ENCODE data around the gene CHN2. TPM values are rescaled to one million over a fixed set of nuclear protein-coding genes. Genes with fewer than 3 reads are reported as not detected.

Gene CHN2
- total RNA-seq, 1 experiment from 2014 or later: 5.0 TPM

- TF ChIP-seq, protein P1, sequence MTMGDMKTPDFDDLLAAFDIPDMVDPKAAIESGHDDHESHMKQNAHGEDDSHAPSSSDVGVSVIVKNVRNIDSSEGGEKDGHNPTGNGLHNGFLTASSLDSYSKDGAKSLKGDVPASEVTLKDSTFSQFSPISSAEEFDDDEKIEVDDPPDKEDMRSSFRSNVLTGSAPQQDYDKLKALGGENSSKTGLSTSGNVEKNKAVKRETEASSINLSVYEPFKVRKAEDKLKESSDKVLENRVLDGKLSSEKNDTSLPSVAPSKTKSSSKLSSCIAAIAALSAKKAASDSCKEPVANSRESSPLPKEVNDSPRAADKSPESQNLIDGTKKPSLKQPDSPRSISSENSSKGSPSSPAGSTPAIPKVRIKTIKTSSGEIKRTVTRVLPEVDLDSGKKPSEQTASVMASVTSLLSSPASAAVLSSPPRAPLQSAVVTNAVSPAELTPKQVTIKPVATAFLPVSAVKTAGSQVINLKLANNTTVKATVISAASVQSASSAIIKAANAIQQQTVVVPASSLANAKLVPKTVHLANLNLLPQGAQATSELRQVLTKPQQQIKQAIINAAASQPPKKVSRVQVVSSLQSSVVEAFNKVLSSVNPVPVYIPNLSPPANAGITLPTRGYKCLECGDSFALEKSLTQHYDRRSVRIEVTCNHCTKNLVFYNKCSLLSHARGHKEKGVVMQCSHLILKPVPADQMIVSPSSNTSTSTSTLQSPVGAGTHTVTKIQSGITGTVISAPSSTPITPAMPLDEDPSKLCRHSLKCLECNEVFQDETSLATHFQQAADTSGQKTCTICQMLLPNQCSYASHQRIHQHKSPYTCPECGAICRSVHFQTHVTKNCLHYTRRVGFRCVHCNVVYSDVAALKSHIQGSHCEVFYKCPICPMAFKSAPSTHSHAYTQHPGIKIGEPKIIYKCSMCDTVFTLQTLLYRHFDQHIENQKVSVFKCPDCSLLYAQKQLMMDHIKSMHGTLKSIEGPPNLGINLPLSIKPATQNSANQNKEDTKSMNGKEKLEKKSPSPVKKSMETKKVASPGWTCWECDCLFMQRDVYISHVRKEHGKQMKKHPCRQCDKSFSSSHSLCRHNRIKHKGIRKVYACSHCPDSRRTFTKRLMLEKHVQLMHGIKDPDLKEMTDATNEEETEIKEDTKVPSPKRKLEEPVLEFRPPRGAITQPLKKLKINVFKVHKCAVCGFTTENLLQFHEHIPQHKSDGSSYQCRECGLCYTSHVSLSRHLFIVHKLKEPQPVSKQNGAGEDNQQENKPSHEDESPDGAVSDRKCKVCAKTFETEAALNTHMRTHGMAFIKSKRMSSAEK (CRISPR knock-in tag; IDR thresholded peaks at IDR 0.05; ENCODE audit: borderline replicate concordance): no peak
These were observed 173.2 kb downstream of the CHN2 start (continued) for GRCh38 chr7:29367784-29368183.

DNA sequence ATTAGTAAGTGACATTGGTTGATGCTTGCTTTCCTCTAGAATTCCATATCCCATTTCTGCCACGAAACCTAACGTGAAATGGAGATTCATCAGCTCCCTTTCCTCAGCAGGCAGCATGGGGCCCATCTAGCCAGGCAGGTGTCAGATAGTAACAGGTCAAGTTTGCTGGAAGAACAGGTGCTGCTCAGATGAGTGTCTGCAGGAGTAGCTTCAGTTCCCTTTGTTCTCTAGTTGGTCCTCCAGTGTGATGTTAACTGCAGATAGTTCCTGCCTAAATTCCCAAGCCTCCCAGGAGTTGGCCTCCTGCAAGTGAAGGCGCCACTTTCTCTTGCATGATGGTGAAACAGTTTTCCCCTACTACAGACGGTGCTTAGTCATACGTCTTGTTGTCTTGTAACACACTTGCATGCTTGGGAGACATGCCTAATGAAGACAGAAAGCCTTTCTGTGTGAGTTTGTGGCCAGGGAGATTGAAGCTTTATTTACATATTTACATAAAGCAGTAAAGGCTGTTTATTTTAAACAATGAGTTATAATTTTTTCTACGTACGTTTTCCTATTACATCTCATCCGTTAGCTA is 175.4 kb downstream of the CHN2 start:
- ChIA-PET POLR2A (no interaction called here), CTCF (no interaction called here)
- Mint-ChIP-seq H3K27me3 (ENCODE audit: low read depth) (no peaks in the 10 kb centered on the region), H3K4me1 (peaks cover 11% of the 10 kb centered on the region), H3K27ac (no peak overlapping the region), H3K4me3 (no peak overlapping the region), H3K36me3 (no peaks in the 10 kb centered on the region), H3K9me3 (no peaks in the 10 kb centered on the region)
- ATAC-seq (no peak; the same call in 1 of the 2 replicates), DNase-seq (ENCODE audit: low spot score) (no peak)
- TF ChIP-seq ZNF423 (CRISPR knock-in tag; IDR thresholded peaks at IDR 0.05): 0 out of 2 replicates have a peak, but pooled peaks have one; percentile 11
- TF ChIP-seq, protein P2, sequence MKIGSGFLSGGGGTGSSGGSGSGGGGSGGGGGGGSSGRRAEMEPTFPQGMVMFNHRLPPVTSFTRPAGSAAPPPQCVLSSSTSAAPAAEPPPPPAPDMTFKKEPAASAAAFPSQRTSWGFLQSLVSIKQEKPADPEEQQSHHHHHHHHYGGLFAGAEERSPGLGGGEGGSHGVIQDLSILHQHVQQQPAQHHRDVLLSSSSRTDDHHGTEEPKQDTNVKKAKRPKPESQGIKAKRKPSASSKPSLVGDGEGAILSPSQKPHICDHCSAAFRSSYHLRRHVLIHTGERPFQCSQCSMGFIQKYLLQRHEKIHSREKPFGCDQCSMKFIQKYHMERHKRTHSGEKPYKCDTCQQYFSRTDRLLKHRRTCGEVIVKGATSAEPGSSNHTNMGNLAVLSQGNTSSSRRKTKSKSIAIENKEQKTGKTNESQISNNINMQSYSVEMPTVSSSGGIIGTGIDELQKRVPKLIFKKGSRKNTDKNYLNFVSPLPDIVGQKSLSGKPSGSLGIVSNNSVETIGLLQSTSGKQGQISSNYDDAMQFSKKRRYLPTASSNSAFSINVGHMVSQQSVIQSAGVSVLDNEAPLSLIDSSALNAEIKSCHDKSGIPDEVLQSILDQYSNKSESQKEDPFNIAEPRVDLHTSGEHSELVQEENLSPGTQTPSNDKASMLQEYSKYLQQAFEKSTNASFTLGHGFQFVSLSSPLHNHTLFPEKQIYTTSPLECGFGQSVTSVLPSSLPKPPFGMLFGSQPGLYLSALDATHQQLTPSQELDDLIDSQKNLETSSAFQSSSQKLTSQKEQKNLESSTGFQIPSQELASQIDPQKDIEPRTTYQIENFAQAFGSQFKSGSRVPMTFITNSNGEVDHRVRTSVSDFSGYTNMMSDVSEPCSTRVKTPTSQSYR (CRISPR knock-in tag; IDR thresholded peaks at IDR 0.05): no peak

- Mint-ChIP-seq H3K4me1 (peaks cover 15% of the 10 kb centered on the region), H3K4me3 (no peak overlapping the region), H3K27me3 (ENCODE audit: low read depth) (no peaks in the 10 kb centered on the region), H3K36me3 (no peaks in the 10 kb centered on the region), H3K27ac (no peak overlapping the region; the same call in 1 of the 2 replicates), H3K9me3 (no peaks in the 10 kb centered on the region)
- TF ChIP-seq, protein P3, sequence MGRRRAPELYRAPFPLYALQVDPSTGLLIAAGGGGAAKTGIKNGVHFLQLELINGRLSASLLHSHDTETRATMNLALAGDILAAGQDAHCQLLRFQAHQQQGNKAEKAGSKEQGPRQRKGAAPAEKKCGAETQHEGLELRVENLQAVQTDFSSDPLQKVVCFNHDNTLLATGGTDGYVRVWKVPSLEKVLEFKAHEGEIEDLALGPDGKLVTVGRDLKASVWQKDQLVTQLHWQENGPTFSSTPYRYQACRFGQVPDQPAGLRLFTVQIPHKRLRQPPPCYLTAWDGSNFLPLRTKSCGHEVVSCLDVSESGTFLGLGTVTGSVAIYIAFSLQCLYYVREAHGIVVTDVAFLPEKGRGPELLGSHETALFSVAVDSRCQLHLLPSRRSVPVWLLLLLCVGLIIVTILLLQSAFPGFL (CRISPR knock-in tag; IDR thresholded peaks at IDR 0.05; ENCODE audit: borderline replicate concordance): no peak
- no peak for TF ChIP-seq NR2C2 (CRISPR knock-in tag; IDR thresholded peaks at IDR 0.05)
- no peak for TF ChIP-seq NFE2L1 (CRISPR knock-in tag; IDR thresholded peaks at IDR 0.05)
- no peak for TF ChIP-seq FOXP4 (CRISPR knock-in tag; IDR thresholded peaks at IDR 0.05)
- no peak for DNase-seq (ENCODE audit: low spot score)
- POLR2A ChIA-PET: no interaction called here
- ATAC-seq: no peak
- CTCF ChIA-PET: no interaction called here
These were observed 176.1 kb downstream of the CHN2 start for GRCh38 chr7:29370531-29371314.

- Mint-ChIP-seq H3K27me3 (ENCODE audit: low read depth) (no peaks in the 10 kb centered on the region), H3K36me3 (no peaks in the 10 kb centered on the region), H3K27ac (no peak overlapping the region), H3K9me3 (no peaks in the 10 kb centered on the region), H3K4me1 (peaks cover 20% of the 10 kb centered on the region), H3K4me3 (no peak overlapping the region)
- ChIA-PET POLR2A (no interaction called here), CTCF (no interaction called here)
- no peak for ATAC-seq
- DNase-seq (ENCODE audit: low spot score): no peak
- TF ChIP-seq, protein P4, sequence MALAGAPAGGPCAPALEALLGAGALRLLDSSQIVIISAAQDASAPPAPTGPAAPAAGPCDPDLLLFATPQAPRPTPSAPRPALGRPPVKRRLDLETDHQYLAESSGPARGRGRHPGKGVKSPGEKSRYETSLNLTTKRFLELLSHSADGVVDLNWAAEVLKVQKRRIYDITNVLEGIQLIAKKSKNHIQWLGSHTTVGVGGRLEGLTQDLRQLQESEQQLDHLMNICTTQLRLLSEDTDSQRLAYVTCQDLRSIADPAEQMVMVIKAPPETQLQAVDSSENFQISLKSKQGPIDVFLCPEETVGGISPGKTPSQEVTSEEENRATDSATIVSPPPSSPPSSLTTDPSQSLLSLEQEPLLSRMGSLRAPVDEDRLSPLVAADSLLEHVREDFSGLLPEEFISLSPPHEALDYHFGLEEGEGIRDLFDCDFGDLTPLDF (CRISPR knock-in tag; IDR thresholded peaks at IDR 0.05): no peak
- TF ChIP-seq, protein P5, sequence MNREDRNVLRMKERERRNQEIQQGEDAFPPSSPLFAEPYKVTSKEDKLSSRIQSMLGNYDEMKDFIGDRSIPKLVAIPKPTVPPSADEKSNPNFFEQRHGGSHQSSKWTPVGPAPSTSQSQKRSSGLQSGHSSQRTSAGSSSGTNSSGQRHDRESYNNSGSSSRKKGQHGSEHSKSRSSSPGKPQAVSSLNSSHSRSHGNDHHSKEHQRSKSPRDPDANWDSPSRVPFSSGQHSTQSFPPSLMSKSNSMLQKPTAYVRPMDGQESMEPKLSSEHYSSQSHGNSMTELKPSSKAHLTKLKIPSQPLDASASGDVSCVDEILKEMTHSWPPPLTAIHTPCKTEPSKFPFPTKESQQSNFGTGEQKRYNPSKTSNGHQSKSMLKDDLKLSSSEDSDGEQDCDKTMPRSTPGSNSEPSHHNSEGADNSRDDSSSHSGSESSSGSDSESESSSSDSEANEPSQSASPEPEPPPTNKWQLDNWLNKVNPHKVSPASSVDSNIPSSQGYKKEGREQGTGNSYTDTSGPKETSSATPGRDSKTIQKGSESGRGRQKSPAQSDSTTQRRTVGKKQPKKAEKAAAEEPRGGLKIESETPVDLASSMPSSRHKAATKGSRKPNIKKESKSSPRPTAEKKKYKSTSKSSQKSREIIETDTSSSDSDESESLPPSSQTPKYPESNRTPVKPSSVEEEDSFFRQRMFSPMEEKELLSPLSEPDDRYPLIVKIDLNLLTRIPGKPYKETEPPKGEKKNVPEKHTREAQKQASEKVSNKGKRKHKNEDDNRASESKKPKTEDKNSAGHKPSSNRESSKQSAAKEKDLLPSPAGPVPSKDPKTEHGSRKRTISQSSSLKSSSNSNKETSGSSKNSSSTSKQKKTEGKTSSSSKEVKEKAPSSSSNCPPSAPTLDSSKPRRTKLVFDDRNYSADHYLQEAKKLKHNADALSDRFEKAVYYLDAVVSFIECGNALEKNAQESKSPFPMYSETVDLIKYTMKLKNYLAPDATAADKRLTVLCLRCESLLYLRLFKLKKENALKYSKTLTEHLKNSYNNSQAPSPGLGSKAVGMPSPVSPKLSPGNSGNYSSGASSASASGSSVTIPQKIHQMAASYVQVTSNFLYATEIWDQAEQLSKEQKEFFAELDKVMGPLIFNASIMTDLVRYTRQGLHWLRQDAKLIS (CRISPR knock-in tag; IDR thresholded peaks at IDR 0.05; ENCODE audit: borderline replicate concordance): no peak
- no peak for TF ChIP-seq NR3C1 (CRISPR knock-in tag; conservative IDR thresholded peaks at IDR 0.05; ENCODE audit: low read depth)
These were observed 176.9 kb downstream of the CHN2 start for GRCh38 chr7:29371472-29371871.

Measured in WTC11 (cell line).